ENCODE data around the gene KRTAP1-3.
"Not testable (repeated sequence)": the region's sequence is repeated elsewhere in the genome, so short reads cannot be mapped to it uniquely, and the experiment has no call there.

DNA sequence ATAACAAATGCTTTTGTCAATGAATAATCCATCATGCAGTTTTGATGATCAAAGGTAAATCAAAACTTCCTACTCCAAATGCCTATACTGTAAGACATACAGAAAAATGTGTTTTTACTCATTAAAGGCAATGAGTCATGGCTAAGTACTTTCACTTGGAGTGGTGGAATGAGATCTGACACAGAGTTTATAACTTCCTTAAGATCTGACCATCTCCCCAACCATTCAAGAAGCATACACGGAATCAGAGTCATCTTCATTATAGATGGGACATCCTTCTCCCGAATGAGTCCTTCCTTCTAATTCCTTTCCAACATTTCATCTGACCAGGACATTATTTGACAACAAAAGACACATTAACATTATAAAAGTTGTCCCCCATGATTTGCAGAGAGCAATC is 48.8 kb upstream of the KRTAP1-3 start:
- TF ChIP-seq, protein P1, sequence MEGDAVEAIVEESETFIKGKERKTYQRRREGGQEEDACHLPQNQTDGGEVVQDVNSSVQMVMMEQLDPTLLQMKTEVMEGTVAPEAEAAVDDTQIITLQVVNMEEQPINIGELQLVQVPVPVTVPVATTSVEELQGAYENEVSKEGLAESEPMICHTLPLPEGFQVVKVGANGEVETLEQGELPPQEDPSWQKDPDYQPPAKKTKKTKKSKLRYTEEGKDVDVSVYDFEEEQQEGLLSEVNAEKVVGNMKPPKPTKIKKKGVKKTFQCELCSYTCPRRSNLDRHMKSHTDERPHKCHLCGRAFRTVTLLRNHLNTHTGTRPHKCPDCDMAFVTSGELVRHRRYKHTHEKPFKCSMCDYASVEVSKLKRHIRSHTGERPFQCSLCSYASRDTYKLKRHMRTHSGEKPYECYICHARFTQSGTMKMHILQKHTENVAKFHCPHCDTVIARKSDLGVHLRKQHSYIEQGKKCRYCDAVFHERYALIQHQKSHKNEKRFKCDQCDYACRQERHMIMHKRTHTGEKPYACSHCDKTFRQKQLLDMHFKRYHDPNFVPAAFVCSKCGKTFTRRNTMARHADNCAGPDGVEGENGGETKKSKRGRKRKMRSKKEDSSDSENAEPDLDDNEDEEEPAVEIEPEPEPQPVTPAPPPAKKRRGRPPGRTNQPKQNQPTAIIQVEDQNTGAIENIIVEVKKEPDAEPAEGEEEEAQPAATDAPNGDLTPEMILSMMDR (IDR thresholded peaks at IDR 0.05), result not testable (repeated sequence)
- TF ChIP-seq POLR2A (IDR thresholded peaks at IDR 0.05; ENCODE audit: low read depth), result not testable (repeated sequence)

Data from esophagus muscularis mucosa (tissue), 3 donors.